Testis (tissue), 2 donors: Measurements from ENCODE around the gene DACT3.

Experiments used
- POLR2A ChIP-seq: fragments of 450-650 bp; IDR thresholded peaks from one replicate; pipeline ENCODE4 v1.6.1; 2017; ENCODE audit warnings: antibody characterized with exemption, mild to moderate bottlenecking, moderate library complexity
- TF ChIP-seq, protein P1 (sequence below), 3 experiments: fragments of 450-650 bp in 2 of 3; fragments of 200-600 bp in 1 of 3; sonication (generic) in 1 of 3; IDR thresholded peaks; one replicate each; pipeline ENCODE4 v1.5.1; 2016 to 2019; ENCODE audit warnings: antibody characterized with exemption in 3 of 3, mild to moderate bottlenecking in 2 of 3, moderate library complexity in 1 of 3

DNA sequence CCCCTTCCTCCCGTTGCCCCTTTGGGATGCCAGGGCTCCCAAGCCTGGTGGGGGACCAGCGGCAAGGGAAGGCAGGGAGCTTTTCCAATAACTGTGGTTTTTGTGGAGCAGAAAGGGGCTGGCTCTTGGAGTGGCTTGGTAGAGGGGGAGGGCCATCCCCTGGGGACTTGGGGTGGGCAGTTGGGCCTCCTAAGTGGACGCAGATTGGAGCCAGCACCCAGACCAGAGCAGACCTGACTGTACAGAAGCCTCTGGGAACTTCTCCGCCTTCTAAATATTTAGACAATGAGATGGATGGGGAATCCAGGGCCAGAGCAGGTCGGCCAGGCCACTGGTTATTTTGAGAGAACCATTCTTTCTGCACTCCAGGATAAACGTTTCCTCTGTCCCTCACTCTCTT lies 40.3 kb downstream of the DACT3 start:
- TF ChIP-seq, protein P1, sequence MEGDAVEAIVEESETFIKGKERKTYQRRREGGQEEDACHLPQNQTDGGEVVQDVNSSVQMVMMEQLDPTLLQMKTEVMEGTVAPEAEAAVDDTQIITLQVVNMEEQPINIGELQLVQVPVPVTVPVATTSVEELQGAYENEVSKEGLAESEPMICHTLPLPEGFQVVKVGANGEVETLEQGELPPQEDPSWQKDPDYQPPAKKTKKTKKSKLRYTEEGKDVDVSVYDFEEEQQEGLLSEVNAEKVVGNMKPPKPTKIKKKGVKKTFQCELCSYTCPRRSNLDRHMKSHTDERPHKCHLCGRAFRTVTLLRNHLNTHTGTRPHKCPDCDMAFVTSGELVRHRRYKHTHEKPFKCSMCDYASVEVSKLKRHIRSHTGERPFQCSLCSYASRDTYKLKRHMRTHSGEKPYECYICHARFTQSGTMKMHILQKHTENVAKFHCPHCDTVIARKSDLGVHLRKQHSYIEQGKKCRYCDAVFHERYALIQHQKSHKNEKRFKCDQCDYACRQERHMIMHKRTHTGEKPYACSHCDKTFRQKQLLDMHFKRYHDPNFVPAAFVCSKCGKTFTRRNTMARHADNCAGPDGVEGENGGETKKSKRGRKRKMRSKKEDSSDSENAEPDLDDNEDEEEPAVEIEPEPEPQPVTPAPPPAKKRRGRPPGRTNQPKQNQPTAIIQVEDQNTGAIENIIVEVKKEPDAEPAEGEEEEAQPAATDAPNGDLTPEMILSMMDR (IDR thresholded peaks at IDR 0.05): no peak
- TF ChIP-seq POLR2A: no peak
